HepG2 (cell line): ENCODE results near the gene ADARB2. TPM values are rescaled to one million over a fixed set of nuclear protein-coding genes. Genes with fewer than 3 reads are reported as not detected.

Source experiments
- ATAC-seq: fragments of 200-7000 bp; cut with Tn5 transposase; 3 replicates; pipeline ENCODE4 v1.9.1; 2020; ENCODE audit warnings: mild to moderate bottlenecking, moderate library complexity
- BruUV-seq: library from RNA; stranded (reverse); fragments of 400-500 nt; replicated peaks from 2 replicates; lab custom pipeline; 2021; lab: Mats Ljungman, UMichigan
- CTCF ChIA-PET: fragments of 300-600 bp; formaldehyde crosslinking; extraction: SDS; loops from one replicate; lab custom pipeline; 2021; ENCODE audit warnings: low total read pairs, inconsistent platforms, low intra/inter-chr PET ratio; lab: Yijun Ruan, JAX
- POLR2A ChIA-PET: fragments of 350-600 bp; sonication (Branson Sonifier 250); formaldehyde crosslinking; loops from one replicate; lab custom pipeline; 2020; ENCODE audit warnings: antibody characterized with exemption, inconsistent platforms; lab: Yijun Ruan, JAX
- DNase-seq: peaks from one replicate; pipeline ENCODE4 v3.0.0-alpha.2; 2015; ENCODE audit warnings: low spot score
- FAIRE-seq: peaks from 3 replicates; lab custom pipeline; 2011; peaks lifted over from hg19 to GRCh38; lab: Jason Lieb, UNC
- H2AFZ ChIP-seq: one replicate; pipeline ENCODE4 v1.6.1; 2011; ENCODE audit warnings: low read length, inconsistent platforms
- H3K27ac ChIP-seq: fragments of 300-600 bp; 3 replicates; pipeline ENCODE4 v1.8.0; 2011; ENCODE audit warnings: mixed run types, mild to moderate bottlenecking, mixed read lengths, low read length, inconsistent platforms; ENCODE audit not compliant: insufficient read depth; ENCODE audit errors: extremely low read length
- H3K27me3 ChIP-seq, 2 experiments: fragments of 200-600 bp in 1 of 2; 2 replicates in 1 of 2; 3 replicates in 1 of 2; pipeline versions ENCODE4 v1.6.0 to v1.8.0; 2011; ENCODE audit warnings: low read length in 2 of 2, mild to moderate bottlenecking in 2 of 2, moderate library complexity in 2 of 2, inconsistent platforms in 1 of 2; ENCODE audit not compliant: insufficient read depth in 2 of 2, control insufficient read depth in 1 of 2
- H3K36me3 ChIP-seq, 2 experiments: fragments of 200-600 bp in 1 of 2; replicated peaks in 1 of 2; 2 replicates in 1 of 2; 3 replicates in 1 of 2; pipeline versions ENCODE4 v1.5.1 to v1.8.0; 2011; ENCODE audit warnings: low read length in 2 of 2, inconsistent platforms in 1 of 2; ENCODE audit not compliant: insufficient read depth in 2 of 2, control insufficient read depth in 1 of 2
- H3K4me1 ChIP-seq: 2 replicates; pipeline ENCODE4 v1.5.1; 2012; ENCODE audit warnings: low read length, inconsistent platforms; ENCODE audit not compliant: insufficient read depth
- H3K4me2 ChIP-seq: 2 replicates; pipeline ENCODE4 v1.6.0; 2011; ENCODE audit warnings: low read depth, low read length, inconsistent platforms
- H3K4me3 ChIP-seq, 3 experiments: fragments of 200-600 bp in 1 of 3; sonication (generic), shearing (Covaris generic) in 1 of 3; replicated peaks in 1 of 3; 2 replicates each; pipeline ENCODE4 v1.5.1; 2011 to 2016; ENCODE audit warnings: low read length in 3 of 3, inconsistent platforms in 2 of 3, low read depth in 2 of 3, mild to moderate bottlenecking in 2 of 3, control low read depth in 1 of 3, mixed read lengths in 1 of 3; ENCODE audit not compliant: insufficient read depth in 1 of 3
- H3K79me2 ChIP-seq: one replicate; pipeline ENCODE4 v1.6.1; 2011; ENCODE audit warnings: low read length, inconsistent platforms; ENCODE audit not compliant: insufficient read depth
- H3K9ac ChIP-seq: 2 replicates; pipeline ENCODE4 v1.6.0; 2011; ENCODE audit warnings: mild to moderate bottlenecking, low read depth, low read length, inconsistent platforms; ENCODE audit not compliant: insufficient read depth
- H3K9me3 ChIP-seq: 2 replicates; pipeline ENCODE4 v1.5.1; 2012; ENCODE audit warnings: mild to moderate bottlenecking, low read length
- H4K20me1 ChIP-seq: 2 replicates; pipeline ENCODE4 v1.6.0; 2011; ENCODE audit warnings: inconsistent platforms, mild to moderate bottlenecking, low read length, moderate library complexity; ENCODE audit not compliant: insufficient read depth
- ATF7-NPFF ChIP-seq: sonication (generic); formaldehyde crosslinking; IDR thresholded peaks from 2 replicates; pipeline ENCODE4 v1.8.1; 2023; ENCODE audit warnings: mild to moderate bottlenecking, low read depth, missing genetic modification reagents, moderate library complexity
- CBX1 ChIP-seq: IDR thresholded peaks from one replicate; pipeline ENCODE4 v1.6.1; 2016; ENCODE audit warnings: antibody characterized with exemption, low read depth
- KDM4B ChIP-seq: sonication (generic); formaldehyde crosslinking; IDR thresholded peaks from 2 replicates; pipeline ENCODE4 v1.4.0; 2020; ENCODE audit warnings: missing genetic modification reagents
- MEIS2 ChIP-seq: sonication (generic); formaldehyde crosslinking; IDR thresholded peaks from 2 replicates; pipeline ENCODE4 v1.9.0; 2021; ENCODE audit warnings: mild to moderate bottlenecking, missing genetic modification reagents
- NRL ChIP-seq: sonication (generic); formaldehyde crosslinking; IDR thresholded peaks from 2 replicates; pipeline ENCODE4 v1.5.0; 2020; ENCODE audit warnings: missing genetic modification reagents, mild to moderate bottlenecking, moderate library complexity, borderline replicate concordance
- PCBP1 ChIP-seq: fragments of 200-400 bp; formaldehyde crosslinking; IDR thresholded peaks from 2 replicates; pipeline ENCODE4 v1.6.1; 2017; ENCODE audit warnings: mild to moderate bottlenecking, low read depth, low read length, borderline replicate concordance
- PHB2 ChIP-seq: fragments of 450-650 bp; IDR thresholded peaks from 2 replicates; pipeline ENCODE4 v1.6.1; 2018; ENCODE audit not compliant: partially characterized antibody
- SMARCE1 ChIP-seq: fragments of 450-650 bp; IDR thresholded peaks from 2 replicates; pipeline ENCODE4 v1.6.1; 2017; ENCODE audit warnings: borderline replicate concordance
- ZBTB3 ChIP-seq: sonication (generic); formaldehyde crosslinking; IDR thresholded peaks from 2 replicates; pipeline ENCODE4 v1.4.0; 2020; ENCODE audit warnings: low read depth, mild to moderate bottlenecking, moderate library complexity, missing genetic modification reagents, borderline replicate concordance
- ZNF660 ChIP-seq: sonication (generic); formaldehyde crosslinking; IDR thresholded peaks from 2 replicates; pipeline ENCODE4 v1.5.1; 2020; ENCODE audit warnings: mild to moderate bottlenecking, low read depth, missing genetic modification reagents, borderline replicate concordance
- ZNF761 ChIP-seq: sonication (generic); formaldehyde crosslinking; conservative IDR thresholded peaks from 2 replicates; pipeline ENCODE4 v1.4.0; 2020; ENCODE audit warnings: mild to moderate bottlenecking, missing genetic modification reagents
- WGBS: methylation state at CpG from one replicate; pipeline ENCODE4 v1.1.6; 2017; ENCODE audit warnings: low lambda C conversion rate; 5-methylcytosine and 5-hydroxymethylcytosine counted together
- in situ Hi-C: cut with HindIII; loops from 2 replicates; pipeline ENCODE4 v1.10.0; 2017; ENCODE audit warnings: low pct_unique_long_range_greater_than_20kb; ENCODE audit not compliant: extremely low pct_ligation_motif_present
- intact Hi-C: fragments of 100-400 bp; cut with micrococcal nuclease; formaldehyde crosslinking; loops from one replicate; pipeline ENCODE4 v1.10.0; 2022; ENCODE audit not compliant: unreplicated experiment
- polyA plus RNA-seq, 8 experiments: library from polyadenylated mRNA; depleted of rRNA in 3 of 8; stranded (reverse) in 7 of 8; unstranded in 1 of 8; fragments of >200 nt; fragmentation: Illumina TruSeq in 4 of 8; extraction: Trizol in 4 of 8; gene quantifications; 2 replicates each; pipeline versions ENCODE4 v1.2.1 to v1.2.3, GENCODE V29; 2011 to 2016; ENCODE audit warnings: low read depth in 4 of 8, missing spikeins in 1 of 8, mixed read lengths in 1 of 8; ENCODE audit not compliant: insufficient read depth in 1 of 8
- total RNA-seq, 5 experiments: library from RNA; depleted of rRNA; stranded (reverse); fragments of >200 nt; fragmentation: Illumina TruSeq; extraction: Trizol; gene quantifications; 2 replicates each; pipeline ENCODE4 v1.2.3, GENCODE V29; 2016; ENCODE audit warnings: low read depth in 1 of 5

Gene ADARB2
- total and polyA plus RNA-seq, 2 of the 13 experiments (the other 11 are each of a cell fraction or from before 2014, with no cell fraction given): not detected

GRCh38 chr10:1661416-1661815 lies 75.9 kb downstream of the ADARB2 start:
- WGBS: 20% methylated on average over 3 of the region's 3 CpGs
- in situ Hi-C loops: no loop called here
- CTCF ChIA-PET: no interaction called here
- POLR2A ChIA-PET: no interaction called here
- ATAC-seq (no peak), FAIRE-seq (no peak), DNase-seq (no peak)
- Histone ChIP-seq H3K9me3 (no peaks in the 10 kb centered on the region), H3K4me3 (no peak overlapping the region), H3K27ac (no peak overlapping the region), H3K36me3 (no peaks in the 10 kb centered on the region), H3K27me3 (peaks cover 5 to 30% of the 10 kb centered on the region in 2 experiments; a peak in 3 of 5 replicates), H3K4me2 (no peak overlapping the region), H4K20me1 (no peaks in the 10 kb centered on the region), H2AFZ (no peak overlapping the region), H3K4me1 (no peaks in the 10 kb centered on the region), H3K79me2 (no peaks in the 10 kb centered on the region), H3K9ac (no peak overlapping the region)
- no TSS peak for BruUV-seq
- intact Hi-C loops: no loop called here
- TF ChIP-seq PCBP1: no peak
- TF ChIP-seq MEIS2 (CRISPR knock-in tag): no peak
- no peak for TF ChIP-seq ZNF660
- no peak for TF ChIP-seq CBX1

DNA sequence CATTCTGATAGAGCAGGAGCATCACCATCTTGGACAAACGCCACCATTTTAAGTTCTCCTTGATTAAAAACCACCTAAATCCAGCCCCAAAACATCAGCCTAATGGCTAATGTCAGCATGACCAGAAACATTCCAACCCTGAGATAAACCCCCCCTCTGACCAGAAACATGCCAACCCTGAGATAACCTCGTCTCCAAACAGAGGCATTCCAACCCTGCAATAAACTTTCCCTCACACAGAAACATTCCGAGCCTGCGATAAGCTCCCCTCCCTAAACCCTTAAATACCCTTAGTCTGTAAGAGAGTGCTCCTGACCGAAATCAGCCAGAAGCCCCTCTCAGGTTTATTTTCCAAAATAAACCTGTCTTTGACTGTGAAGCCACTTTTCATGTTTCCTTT lies 76.5 kb downstream of the ADARB2 start:
- no peak overlapping the region for H3K27ac ChIP-seq
- WGBS: 3% methylated on average over 5 of the region's 5 CpGs
- DNase-seq (no peak), ATAC-seq (no peak), FAIRE-seq (no peak)
- no peak overlapping the region for H3K4me2 ChIP-seq
- no peak for TF ChIP-seq PHB2
- no peak for TF ChIP-seq ATF7-NPFF (CRISPR knock-in tag)
- TF ChIP-seq ZBTB3 (CRISPR knock-in tag): no peak
- TF ChIP-seq ZNF761 (CRISPR knock-in tag): no peak
- no peak for TF ChIP-seq SMARCE1
- no peak for TF ChIP-seq KDM4B (CRISPR knock-in tag)
- TF ChIP-seq NRL (CRISPR knock-in tag): no peak
- H3K9ac ChIP-seq: no peak overlapping the region
- H3K27me3 ChIP-seq: peaks cover 5 to 27% of the 10 kb centered on the region in 2 experiments; a peak in 3 of 5 replicates
- in situ Hi-C loops (no loop called here), intact Hi-C loops (no loop called here)
- no peaks in the 10 kb centered on the region for H3K9me3 ChIP-seq
- H3K4me3 ChIP-seq: no peak overlapping the region
- H2AFZ ChIP-seq: no peak overlapping the region
- no peaks in the 10 kb centered on the region for H3K36me3 ChIP-seq
- ChIA-PET POLR2A (no interaction called here), CTCF (no interaction called here)
- no peaks in the 10 kb centered on the region for H3K79me2 ChIP-seq
- H4K20me1 ChIP-seq: no peaks in the 10 kb centered on the region
- BruUV-seq: no TSS peak
- H3K4me1 ChIP-seq: no peaks in the 10 kb centered on the region
